Measurements from ENCODE around the gene PALB2. TPM values are rescaled to one million over a fixed set of nuclear protein-coding genes. Genes with fewer than 3 reads are reported as not detected.

PALB2 gene
- total and polyA plus RNA-seq, 2 of the 8 experiments (the other 6 are each of a cell fraction or from before 2014, with no cell fraction given), result 12.5 to 33.1 TPM

- Histone ChIP-seq H2BK5ac (ENCODE audit: low read depth, low read length) (no peak overlapping the region), H3K18ac (ENCODE audit: extremely low read depth, low read length) (no peak overlapping the region), H3K9me3 (ENCODE audit: insufficient read depth in 2 of 2, low read depth in 1 of 2, low read length in 1 of 2) (no peaks in the 10 kb centered on the region), H4K5ac (ENCODE audit: insufficient read length, low read depth, low read length) (no peak overlapping the region), H3K79me1 (ENCODE audit: low read depth, low read length) (peaks cover 8% of the 10 kb centered on the region), H4K20me1 (replicated peaks in 1 of 2; ENCODE audit: control insufficient read depth in 1 of 2, insufficient read depth in 2 of 2, low read length in 2 of 2) (peaks cover 7 to 12% of the 10 kb centered on the region in 2 experiments), H2BK15ac (ENCODE audit: low read length) (no peak overlapping the region), H4K91ac (replicated peaks; ENCODE audit: insufficient read length, low read length) (no peak overlapping the region), H3K27ac (ENCODE audit: low read depth, low read length) (no peak overlapping the region), H3K27me3 (replicated peaks in 1 of 4; ENCODE audit: control insufficient read depth in 3 of 4, extremely low read depth in 1 of 4, insufficient read depth in 3 of 4, low read length in 3 of 4) (no peaks in the 10 kb centered on the region), H3K4me1 (replicated peaks in 1 of 4; ENCODE audit: control insufficient read depth in 3 of 4, insufficient read depth in 4 of 4, low read length in 3 of 4) (no peaks in the 10 kb centered on the region), H2BK12ac (ENCODE audit: low read depth, low read length) (no peak overlapping the region), H3K4me3 (ENCODE audit: extremely low read depth in 1 of 4, insufficient read depth in 2 of 4, low read depth in 3 of 4, low read length in 4 of 4) (no peak overlapping the region), H3K14ac (ENCODE audit: insufficient read length) (no peak overlapping the region), H4K8ac (ENCODE audit: extremely low read depth, insufficient read depth, low read length) (no peak overlapping the region), H3K79me2 (ENCODE audit: control insufficient read depth in 1 of 2, insufficient read depth in 2 of 2, low read length in 2 of 2) (peaks cover 0 to 7% of the 10 kb centered on the region in 2 experiments; a peak in 1 of 4 replicates), H2BK120ac (replicated peaks; ENCODE audit: low read depth, low read length) (no peak overlapping the region), H3K4me2 (ENCODE audit: insufficient read depth in 1 of 2, low read depth in 2 of 2, low read length in 2 of 2) (no peak overlapping the region), H3K56ac (replicated peaks; ENCODE audit: insufficient read length, low read depth, low read length) (no peak overlapping the region), H2AK5ac (ENCODE audit: low read depth, low read length) (no peak overlapping the region), H2BK20ac (ENCODE audit: low read length) (no peak overlapping the region), H3K36me3 (ENCODE audit: control insufficient read depth in 2 of 4, insufficient read depth in 4 of 4, low read length in 3 of 4) (peaks cover 36 to 90% (median 73%) of the 10 kb centered on the region in 4 experiments), H3K23ac (ENCODE audit: insufficient read length) (no peak overlapping the region), H3K23me2 (ENCODE audit: low read depth, low read length) (no peaks in the 10 kb centered on the region), H3K9ac (replicated peaks in 1 of 4; ENCODE audit: extremely low read depth in 1 of 4, low read depth in 3 of 4, low read length in 3 of 4) (no peak overlapping the region), H2AFZ (ENCODE audit: low read length) (no peak overlapping the region), H3K4ac (replicated peaks; ENCODE audit: insufficient read length, low read depth, low read length) (no peak overlapping the region)
- DNase-seq (ENCODE audit: low read depth in 1 of 2, low spot score in 2 of 2), result no peak
- WGBS, 2 experiments (ENCODE audit: extremely low coverage in 1 of 2, insufficient coverage in 1 of 2, insufficient read length in 1 of 2, insufficient replicate concordance in 2 of 2, low coverage in 1 of 2, low lambda C conversion rate in 2 of 2, missing lambda C conversion rate in 1 of 2), result 93% methylated on average over 16 of the region's 16 CpGs; no CpG with 5 or more reads in 1 of the 2 experiments
- ChIA-PET POLR2A (ENCODE audit: partially characterized antibody) (interaction anchor here (1.2 to 13.1 kb wide), 4 partner anchors 5 to 68 kb away, joined by 3 to 230 read pairs (median 117); partner anchors contain the start of genes CHP2 and PLK1), CTCF (ENCODE audit: partially characterized antibody) (interaction anchor here (1.2 to 1.9 kb wide), 2 partner anchors 10 to 41 kb away, joined by 4 to 5 read pairs; no protein-coding TSS in a partner anchor)
- FAIRE-seq, result no peak
- TF ChIP-seq SIN3A (conservative IDR thresholded peaks at IDR 0.05 in 1 of 2, IDR thresholded peaks at IDR 0.05 in 1 of 2; ENCODE audit: low read depth in 1 of 2, low read length in 2 of 2), result no peak
Measured at GRCh38 chr16:23687034-23687808, 46.1 kb upstream of the PALB2 start.

All from H1 (cell line).